ENCODE results near the gene GZMH. TPM values are rescaled to one million over a fixed set of nuclear protein-coding genes. Genes with fewer than 3 reads are reported as not detected.

GZMH gene
- total and polyA plus RNA-seq, 2 of the 4 experiments (the other 2 are of a cell fraction) = not detected

- H4K20me1 ChIP-seq (ENCODE audit: insufficient read depth, low read length) = no peaks in the 10 kb centered on the region
- no peaks in the 10 kb centered on the region for H3K4me1 ChIP-seq (ENCODE audit: control insufficient read depth, insufficient read depth, low read length)
- 68% methylated on average over 10 of the region's 27 CpGs; no CpG with 5 or more reads in 1 of the 2 experiments for WGBS, 2 experiments (ENCODE audit: extremely low coverage in 2 of 2, insufficient read length in 1 of 2)
- H3K4me2 ChIP-seq (ENCODE audit: low read depth, low read length) = no peak overlapping the region
- no peak overlapping the region for H2AFZ ChIP-seq (replicated peaks; ENCODE audit: low read length, poor library complexity)
- in situ Hi-C loops (cut with MboI; ENCODE audit: low sequenced_read_pairs) = no loop called here
- no peaks in the 10 kb centered on the region for H3K79me1 ChIP-seq (ENCODE audit: low read depth in 1 of 2, low read length in 2 of 2)
- ATAC-seq (ENCODE audit: low read depth) = no peak
- ChIA-PET POLR2A (ENCODE audit: unreplicated experiment) (no interaction called here), CTCF (no interaction called here)
- H3K36me3 ChIP-seq (ENCODE audit: control insufficient read depth, insufficient read depth, low read length) = no peaks in the 10 kb centered on the region
- no peak overlapping the region for H4K5ac ChIP-seq (ENCODE audit: low read depth, low read length)
- H3K56ac ChIP-seq (ENCODE audit: extremely low read depth, insufficient read depth, low read length) = no peak overlapping the region
- no peak overlapping the region for H3K4me3 ChIP-seq (ENCODE audit: insufficient read depth, low read depth, low read length)
- no peak overlapping the region for H2AK5ac ChIP-seq (ENCODE audit: low read depth, low read length)
- no peak overlapping the region for H2AK9ac ChIP-seq (replicated peaks; ENCODE audit: low read depth, low read length, poor library complexity)
- H3K9ac ChIP-seq (ENCODE audit: low read depth, low read length) = no peak overlapping the region
- H2BK5ac ChIP-seq (ENCODE audit: low read depth, low read length, poor library complexity, severe bottlenecking) = no peak overlapping the region
- H4K91ac ChIP-seq (ENCODE audit: insufficient read depth, low read depth, low read length) = no peak overlapping the region
- intact Hi-C loops (cut with micrococcal nuclease) = no loop called here
- no TSS peak for BruUV-seq (replicated peaks)
- dilution Hi-C loops (cut with HindIII; ENCODE audit: low sequenced_read_pairs, unreplicated experiment) = no loop called here
- no peak overlapping the region for H3K27ac ChIP-seq (ENCODE audit: insufficient read depth, low read length)
- H2BK20ac ChIP-seq (ENCODE audit: low read depth, low read length) = no peak overlapping the region
- H3K23ac ChIP-seq (ENCODE audit: low read depth, low read length) = no peak overlapping the region
- no peaks in the 10 kb centered on the region for H3K27me3 ChIP-seq (ENCODE audit: control insufficient read depth, insufficient read depth, low read length)
- H2BK120ac ChIP-seq (ENCODE audit: low read depth, low read length) = no peak overlapping the region
- no peak overlapping the region for H4K8ac ChIP-seq (ENCODE audit: low read depth in 2 of 2, low read length in 2 of 2)
- H3K18ac ChIP-seq (ENCODE audit: low read depth, low read length) = no peak overlapping the region
- H3K14ac ChIP-seq (replicated peaks; ENCODE audit: low read depth, low read length) = no peak overlapping the region
- no peak for TF ChIP-seq RAD21 (IDR thresholded peaks at IDR 0.05; ENCODE audit: low read length)
- TF ChIP-seq NFE2L2 (IDR thresholded peaks at IDR 0.05; ENCODE audit: low read depth, low read length) = no peak
- no peak for TF ChIP-seq SMC3 (IDR thresholded peaks at IDR 0.05; ENCODE audit: low read depth, low read length)
- no peak for TF ChIP-seq CTCF (conservative IDR thresholded peaks at IDR 0.05; ENCODE audit: low read depth, low read length)
- TF ChIP-seq MXI1 (IDR thresholded peaks at IDR 0.05; ENCODE audit: borderline replicate concordance, low read depth, low read length) = no peak
- no peak for TF ChIP-seq USF2 (IDR thresholded peaks at IDR 0.05; ENCODE audit: low read depth, low read length)
- no peak for TF ChIP-seq RFX5 (IDR thresholded peaks at IDR 0.05; ENCODE audit: low read depth, low read length)
- TF ChIP-seq MAZ (IDR thresholded peaks at IDR 0.05; ENCODE audit: borderline replicate concordance, low read depth, low read length) = no peak
- TF ChIP-seq BHLHE40 (IDR thresholded peaks at IDR 0.05; ENCODE audit: low read depth, low read length) = no peak
- TF ChIP-seq POLR2A (IDR thresholded peaks at IDR 0.05; ENCODE audit: low read depth, low read length) = no peak
- TF ChIP-seq CHD1 (IDR thresholded peaks at IDR 0.05; ENCODE audit: low read depth, low read length) = no peak
- TF ChIP-seq RCOR1 (IDR thresholded peaks at IDR 0.05; ENCODE audit: insufficient replicate concordance, low read length) = no peak
- TF ChIP-seq CEBPB (IDR thresholded peaks at IDR 0.05; ENCODE audit: low read depth, low read length) = no peak
- no peak for TF ChIP-seq FOS (IDR thresholded peaks at IDR 0.05; ENCODE audit: low read depth, low read length)
- no peak for TF ChIP-seq MAFK (IDR thresholded peaks at IDR 0.05; ENCODE audit: low read depth, low read length)
- no peak for TF ChIP-seq ELK1 (IDR thresholded peaks at IDR 0.05; ENCODE audit: borderline replicate concordance, low read depth, low read length)
- no peak for DNase-seq
- no peaks in the 10 kb centered on the region for H3K9me3 ChIP-seq (ENCODE audit: control insufficient read depth, insufficient read depth, low read length)
- no peak overlapping the region for H2BK15ac ChIP-seq (ENCODE audit: low read depth, low read length)
- H3K4ac ChIP-seq (ENCODE audit: low read depth, low read length) = no peak overlapping the region
- no peaks in the 10 kb centered on the region for H3K9me1 ChIP-seq (ENCODE audit: insufficient read depth, low read length)
These were observed 35.2 kb downstream of the GZMH start for GRCh38 chr14:24574206-24574774.

All from IMR-90 (cell line).